IPS-NIHi11 (cell line): ENCODE results near the gene SSTR3.
"Not testable (repeated sequence)": the region's sequence is repeated elsewhere in the genome, so short reads cannot be mapped to it uniquely, and the experiment has no call there.

ENCODE experiments used
- DNase-seq: peaks from one replicate; pipeline ENCODE4 v3.0.0; 2012; ENCODE audit warnings: mixed read lengths, low spot score

Gene SSTR3

DNA sequence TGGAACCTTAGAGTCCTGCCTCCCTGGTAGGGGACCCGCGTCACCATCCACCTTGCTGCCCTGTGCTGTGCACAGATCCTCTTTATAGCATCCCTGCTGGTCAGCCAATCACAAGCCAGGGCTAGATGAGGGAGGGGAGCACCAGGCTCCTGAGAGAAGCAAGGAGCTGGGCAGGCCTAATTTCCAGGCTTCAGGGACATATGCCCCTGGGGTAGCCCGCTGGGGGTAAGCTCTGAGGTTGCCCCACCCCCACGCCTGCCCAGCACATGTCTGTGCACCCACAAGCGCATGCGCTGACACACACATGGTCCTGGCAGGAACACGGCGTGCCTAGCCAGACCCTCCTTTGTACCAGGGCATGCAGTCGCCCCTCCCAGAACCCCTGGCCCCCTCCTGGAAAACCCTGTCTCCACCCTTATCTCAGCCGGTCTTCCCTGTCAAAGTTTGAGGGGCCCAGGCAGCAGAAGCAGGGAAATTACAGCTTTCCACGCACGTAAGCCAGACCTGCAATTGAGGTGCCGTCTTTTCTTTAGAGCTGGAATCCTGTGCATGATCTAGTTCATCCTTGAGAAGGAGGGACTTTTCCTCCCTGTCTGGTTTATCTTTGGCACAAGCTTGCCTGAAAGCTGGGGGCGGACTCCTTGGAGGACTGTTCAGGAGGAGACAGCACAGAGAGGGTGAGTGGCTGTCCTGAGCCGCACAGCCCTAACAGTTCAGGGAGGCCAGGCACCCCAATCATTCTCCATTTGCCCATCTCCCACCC, 2.1 kb downstream of the SSTR3 start:
- DNase-seq = no peak

DNA sequence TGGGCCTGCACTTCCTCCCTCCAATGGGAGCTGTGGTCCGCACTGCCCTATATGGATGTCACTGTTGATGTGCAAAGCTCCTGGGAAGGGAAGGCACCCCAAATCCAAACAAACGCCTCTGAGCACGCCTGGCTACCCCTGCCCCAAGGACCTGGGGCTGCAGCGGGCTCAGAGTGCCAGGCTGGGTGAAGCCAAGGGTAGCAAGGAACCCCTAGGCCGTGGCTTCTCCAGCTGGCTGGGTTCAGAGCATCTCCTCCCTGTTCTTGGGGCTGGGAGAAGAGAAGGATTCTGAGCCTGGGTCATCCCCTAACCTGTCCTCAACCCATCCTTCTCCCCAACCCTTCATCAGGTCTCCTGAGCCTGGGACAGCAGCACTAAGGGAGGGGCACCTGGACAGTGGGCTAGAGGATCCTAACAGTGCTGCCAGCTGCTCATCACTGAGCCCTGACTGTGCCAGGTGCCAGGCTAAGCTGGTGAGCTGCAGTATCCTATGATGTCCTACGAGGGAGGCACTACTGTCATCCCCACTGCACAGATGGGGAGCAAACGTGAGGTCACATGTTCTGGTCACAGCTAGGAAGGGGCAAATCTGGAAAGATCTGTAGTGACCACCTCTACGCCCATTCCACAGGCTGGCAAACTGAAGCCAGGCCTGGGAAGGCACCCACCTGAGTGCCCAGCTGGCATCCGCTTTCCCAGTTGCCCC, 3.0 kb downstream of the SSTR3 start:
- DNase-seq = no peak

DNA sequence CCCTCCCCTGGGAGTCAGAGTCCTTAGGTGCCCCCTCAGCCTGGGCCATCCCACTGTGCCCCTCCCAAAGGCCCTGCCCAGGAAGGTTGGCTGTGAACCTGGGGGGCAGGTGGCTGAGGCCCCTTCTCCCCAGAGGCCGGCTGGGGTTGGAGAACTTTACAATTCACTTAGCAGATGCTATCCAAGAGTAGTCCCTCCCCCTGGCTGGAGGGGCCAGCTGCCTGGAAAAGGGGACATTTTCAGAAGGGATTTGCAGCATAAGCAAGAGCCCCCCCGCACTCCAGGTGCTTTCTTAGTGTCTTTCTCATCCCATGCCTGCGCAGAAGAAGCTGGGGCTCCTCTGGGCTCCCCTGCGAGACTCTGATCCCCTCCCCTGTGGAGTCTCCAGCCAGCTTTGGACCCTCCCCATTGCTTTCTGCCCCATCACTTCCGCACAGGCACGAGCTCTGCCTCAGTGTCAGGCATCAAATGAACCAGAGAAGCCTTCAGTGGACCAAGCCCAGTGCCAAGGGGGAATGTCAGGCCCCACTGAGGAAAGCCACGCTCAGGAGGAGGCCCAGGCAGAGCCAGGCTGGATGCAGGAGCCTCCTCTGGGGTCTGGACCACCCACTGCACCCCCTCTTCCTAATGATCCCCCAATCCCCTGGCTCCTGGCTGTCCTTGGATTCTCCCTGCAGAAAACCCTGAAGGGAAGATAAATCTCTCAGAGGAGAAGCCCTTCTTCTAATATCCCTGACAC, 3.7 kb downstream of the SSTR3 start:
- no peak for DNase-seq

DNA sequence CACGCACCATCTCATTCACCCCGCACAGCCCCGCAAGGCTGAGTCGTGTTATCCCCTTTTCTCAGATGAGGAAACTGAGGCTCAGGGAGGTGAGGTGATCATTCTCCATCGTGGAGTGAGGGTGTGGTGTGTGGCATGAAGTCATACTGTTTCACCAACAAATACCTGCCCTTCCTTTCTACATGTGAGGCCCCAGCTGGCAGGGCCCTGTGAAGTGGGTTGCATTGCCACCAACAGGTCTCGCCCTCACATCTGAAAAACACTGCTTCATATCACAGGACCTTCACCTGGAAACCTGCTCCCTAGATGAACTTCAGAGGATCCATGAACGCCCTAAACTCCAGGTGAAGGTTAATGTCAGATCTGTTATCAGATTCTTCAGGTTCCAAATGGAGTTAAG, 4.3 kb downstream of the SSTR3 start:
- DNase-seq = no peak

DNA sequence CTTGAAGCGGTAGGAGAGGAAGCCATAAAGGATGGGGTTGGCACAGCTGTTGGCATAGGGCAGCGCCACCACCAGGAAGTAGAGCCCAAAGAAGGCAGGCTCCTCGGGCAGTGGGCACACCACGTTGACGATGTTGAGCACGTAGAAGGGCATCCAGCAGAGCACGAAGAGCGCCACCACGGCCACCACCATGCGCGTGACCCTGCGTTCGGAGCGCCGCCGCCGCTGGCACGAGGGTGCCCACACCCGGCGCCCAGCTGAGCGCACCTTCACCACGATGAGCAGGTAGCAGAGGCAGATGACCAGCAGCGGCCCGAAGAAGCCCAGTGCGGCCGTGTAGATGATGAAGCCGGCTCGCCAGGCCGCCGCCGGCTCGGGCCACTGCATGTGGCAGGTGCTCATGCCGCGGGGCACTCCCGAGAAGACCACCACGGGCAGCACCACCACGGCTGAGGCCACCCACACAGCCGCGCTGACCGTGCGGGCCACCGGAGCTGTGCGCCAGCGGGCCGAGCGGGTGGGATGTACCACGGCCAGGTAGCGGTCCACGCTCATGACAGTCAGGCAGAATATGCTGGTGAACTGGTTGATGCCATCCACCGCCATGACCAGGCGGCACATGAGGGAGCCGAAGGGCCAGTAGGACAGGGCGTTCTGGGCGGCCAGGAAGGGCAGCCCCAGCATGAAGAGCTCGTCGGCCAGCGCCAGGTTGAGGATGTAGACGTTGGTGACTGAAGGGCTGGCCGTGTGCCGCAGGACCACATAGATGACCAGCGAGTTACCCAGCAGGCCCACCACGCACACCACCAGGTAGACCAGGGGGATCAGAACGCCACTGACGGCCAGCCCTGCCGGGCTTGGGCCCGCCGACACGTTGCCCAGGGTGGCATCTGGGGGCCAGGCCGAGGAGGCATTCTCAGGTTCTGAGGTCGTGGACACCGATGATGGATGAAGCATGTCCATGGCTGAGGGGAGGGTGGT, 5.1 kb downstream of the SSTR3 start:
- DNase-seq = no peak

DNA sequence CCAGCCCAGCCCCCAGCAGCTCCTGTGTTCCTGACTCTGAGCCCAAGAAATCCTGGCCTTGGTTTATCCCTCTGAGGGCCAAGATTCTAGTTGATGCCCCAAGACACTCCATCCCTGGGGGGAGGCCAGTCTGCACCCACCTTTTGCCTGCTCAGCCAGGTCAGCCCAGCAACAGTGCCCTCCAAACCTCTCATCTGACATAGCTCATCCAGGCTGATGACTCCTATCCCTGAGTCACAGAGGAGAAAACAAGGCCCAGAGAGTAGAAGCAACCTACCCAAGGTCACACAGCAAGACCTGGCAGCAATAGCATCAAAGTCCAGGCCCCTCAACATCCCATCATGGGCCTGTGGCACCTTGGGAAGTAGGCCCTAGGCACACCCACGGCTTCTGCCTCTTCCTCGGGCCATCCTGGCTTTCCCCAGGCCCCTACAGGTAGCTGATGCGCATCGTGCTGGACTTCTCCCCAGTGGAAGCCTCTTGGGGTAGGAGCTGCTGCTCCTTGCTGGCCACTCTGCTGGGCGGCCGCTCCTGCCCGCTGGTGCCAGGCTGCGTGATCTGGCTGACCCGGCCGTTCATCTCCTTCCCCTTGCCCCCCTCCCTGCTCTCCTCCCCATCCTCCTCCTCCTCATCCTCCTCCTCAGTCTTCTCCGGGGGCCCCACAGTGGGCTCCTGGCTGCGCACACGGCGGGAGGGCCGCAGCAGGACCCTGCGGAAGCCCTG, 6.0 kb downstream of the SSTR3 start:
- DNase-seq = no peak

DNA sequence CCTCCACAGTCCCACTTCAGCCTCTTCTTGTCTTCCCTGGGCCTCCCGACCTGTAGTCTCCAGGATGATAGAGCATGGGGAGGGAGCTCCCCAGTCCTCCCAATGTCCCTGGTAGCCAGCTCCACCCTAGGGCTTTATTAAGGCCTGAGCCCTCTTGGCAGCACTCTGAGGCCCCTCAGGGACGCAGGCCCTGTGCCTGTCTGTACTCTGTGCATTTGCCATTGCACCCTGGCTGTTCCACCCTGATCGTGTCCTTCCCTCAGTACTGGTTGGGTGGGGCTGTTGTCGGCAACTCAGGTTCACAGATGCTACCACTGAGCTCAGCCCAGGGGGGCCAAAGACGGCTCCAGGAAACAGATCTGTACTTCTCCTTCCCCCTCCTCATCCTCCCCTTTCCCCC, 7.2 kb downstream of the SSTR3 start:
- no peak for DNase-seq

DNA sequence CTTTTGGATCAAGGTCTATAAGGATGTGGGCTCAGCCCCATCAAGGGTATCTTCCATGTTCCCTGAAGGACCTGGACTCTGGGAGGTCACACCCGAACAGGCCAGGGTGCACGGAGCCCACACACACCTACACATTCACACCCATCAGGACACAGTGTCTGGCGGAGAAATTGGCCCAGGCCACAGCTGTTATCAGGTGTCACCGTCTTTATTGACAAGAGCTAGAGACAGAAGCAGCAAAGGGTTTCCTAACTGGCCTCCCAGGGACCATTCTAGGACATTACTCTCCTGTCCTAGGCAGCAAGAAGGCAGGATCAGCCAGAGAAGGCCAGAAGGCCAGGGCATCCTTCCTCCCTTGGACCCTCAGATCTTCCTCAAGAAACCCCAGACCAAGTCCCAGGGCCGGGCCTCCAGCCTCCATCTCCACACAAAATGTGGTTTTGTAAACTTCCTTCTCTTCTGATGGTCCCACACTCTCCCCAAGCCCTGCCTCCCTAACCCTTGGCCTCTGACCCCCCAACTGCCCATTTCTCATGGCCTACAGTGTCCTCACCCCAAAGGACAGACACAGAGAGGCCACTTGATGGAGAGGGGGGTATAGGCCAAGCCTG, 8.1 kb downstream of the SSTR3 start:
- DNase-seq = no peak

DNA sequence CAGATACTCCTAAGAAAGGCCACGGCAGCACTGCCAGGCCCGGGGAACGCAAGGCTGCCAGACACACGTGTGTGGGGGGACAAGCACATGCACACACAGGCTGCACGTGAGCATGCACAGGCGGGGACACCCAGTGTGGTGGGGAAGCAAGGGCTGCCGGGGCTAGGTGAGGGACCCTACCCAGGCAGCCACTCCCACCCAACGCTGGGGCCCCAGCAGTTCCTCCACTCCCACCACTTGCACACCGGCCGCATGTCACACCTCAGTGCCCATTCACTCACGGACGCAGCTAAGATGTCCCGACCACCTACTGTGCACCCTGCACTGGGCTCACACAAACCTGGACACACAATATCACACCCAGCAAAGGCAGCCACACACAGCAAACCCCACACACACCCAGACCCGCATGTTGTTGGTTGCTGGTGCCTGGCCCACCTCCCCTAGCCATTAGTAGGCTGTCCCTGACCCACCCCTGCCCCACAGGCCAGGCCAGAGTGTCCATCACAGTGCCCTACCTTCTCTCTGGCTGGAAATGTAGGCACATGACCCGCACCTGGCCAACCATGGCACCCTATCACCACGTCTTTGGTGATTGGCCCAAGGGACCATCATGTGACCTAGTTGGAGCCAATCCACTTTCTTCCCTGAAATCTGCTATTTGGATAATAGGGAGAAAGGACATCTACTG, 8.8 kb downstream of the SSTR3 start:
- DNase-seq = no peak

DNA sequence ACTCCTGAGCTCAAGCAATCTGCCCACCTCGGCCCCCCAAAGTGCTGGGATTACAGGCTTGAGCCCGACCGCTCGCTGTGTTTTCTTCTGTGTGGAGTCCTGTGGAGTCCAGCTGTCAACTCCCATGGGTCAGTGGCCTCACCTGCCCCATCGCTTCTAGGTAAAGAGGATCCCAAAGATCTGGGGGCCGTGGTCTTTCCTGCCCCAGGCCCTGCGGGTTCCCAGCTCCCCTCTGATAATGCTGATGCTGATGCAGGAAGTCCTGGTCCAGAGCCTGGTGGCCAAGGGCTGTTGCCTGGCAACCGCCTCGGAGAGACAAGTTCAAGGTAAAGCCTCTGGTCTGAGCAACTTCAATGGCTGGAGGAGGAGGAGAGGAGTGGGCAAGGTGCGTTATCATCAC, 9.6 kb downstream of the SSTR3 start:
- no peak for DNase-seq

DNA sequence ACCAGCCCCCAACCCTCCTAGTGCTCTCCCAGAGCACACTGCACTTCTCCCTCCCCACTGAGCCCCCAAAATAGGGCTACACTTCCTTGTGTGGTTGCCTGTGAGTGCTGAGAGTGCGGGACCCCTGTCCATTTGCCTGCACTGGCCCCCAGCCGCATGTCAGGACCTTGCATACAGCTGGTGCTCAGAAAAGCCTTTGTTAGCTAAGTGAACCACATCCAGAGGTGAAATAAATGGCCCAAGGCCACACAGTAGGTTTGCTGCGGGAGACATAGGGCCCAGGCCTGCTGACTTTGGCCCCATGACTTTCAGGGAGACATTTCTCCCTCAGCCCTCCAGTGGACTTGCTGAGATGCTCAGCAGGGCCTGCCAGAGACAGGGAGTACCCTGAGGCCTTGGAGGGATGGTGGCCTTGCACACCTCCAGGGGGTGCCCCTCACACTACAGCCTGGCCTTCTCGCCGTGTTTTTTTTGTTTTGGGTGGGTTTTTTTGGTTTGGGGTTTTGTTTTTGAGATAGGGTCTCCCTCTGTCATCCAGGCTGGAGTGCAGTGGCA, 10.2 kb downstream of the SSTR3 start:
- DNase-seq = no peak

DNA sequence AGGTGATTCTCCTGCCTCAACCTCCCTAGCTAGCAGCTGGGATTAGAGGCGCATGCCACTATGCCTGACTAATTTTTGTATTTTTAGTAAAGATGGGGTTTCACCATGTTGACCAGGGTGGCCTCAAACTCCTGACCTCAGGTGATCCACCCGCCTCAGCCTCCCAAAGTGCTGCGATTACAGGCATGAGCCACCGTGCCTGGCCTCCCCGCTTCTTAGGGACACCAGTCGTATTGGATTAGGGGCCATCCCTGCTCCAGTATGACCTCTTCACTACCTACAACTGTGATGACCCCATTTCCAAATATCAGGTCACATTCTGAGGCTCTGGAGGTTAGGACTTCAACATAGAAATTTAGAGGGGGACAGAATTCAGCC, 10.8 kb downstream of the SSTR3 start:
- DNase-seq = not testable (repeated sequence)

DNA sequence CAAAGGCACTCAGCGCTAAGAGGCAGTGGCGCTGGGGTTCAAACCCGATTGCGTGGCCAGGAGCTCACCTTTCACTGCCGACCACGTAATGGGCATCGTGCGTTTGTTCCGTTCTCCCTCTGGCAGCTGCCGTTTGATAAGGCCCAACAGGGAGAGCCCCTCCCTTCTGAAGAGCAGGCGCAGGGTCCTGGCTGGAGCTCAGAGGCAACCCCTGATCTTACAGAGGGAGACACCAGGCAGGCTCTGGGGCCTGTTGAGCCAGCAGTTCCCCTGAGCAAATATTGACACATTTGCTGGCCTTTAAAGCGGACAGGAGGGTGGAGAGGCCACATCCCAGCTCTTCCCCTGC, 12.5 kb downstream of the SSTR3 start:
- DNase-seq = no peak

DNA sequence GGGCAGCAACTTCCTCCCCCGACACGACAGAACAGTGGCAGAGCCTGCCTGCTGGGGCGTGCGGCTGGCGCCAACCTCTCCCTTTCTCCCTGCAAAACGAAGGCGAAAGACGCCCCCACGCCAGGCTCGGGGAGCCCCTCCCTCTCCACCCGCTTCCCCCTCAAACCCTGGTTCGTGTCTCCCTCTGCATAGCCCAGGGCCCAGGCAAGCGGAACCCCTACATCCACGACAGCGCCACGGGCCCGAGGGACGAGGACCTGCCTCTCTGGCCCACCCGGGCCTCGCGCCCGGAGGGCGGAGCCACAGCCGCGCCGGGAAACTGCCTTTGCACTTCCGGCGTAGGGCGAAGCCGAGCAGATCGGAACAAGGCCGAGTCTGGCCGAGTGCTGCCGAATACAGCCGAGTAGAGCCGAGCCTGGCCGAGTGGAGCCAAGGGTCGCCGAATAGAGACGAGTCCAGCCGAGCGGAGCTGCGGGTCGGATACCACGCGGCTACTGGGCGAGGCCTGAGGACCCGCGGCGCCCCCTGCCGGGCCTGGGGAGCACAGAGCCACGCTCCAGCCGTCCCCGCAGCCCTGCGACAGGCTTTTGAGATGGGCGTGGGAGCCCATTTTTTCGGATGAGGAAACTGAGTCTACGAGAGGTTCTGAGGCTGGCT, 13.0 kb downstream of the SSTR3 start:
- peak; percentile 99 for DNase-seq

DNA sequence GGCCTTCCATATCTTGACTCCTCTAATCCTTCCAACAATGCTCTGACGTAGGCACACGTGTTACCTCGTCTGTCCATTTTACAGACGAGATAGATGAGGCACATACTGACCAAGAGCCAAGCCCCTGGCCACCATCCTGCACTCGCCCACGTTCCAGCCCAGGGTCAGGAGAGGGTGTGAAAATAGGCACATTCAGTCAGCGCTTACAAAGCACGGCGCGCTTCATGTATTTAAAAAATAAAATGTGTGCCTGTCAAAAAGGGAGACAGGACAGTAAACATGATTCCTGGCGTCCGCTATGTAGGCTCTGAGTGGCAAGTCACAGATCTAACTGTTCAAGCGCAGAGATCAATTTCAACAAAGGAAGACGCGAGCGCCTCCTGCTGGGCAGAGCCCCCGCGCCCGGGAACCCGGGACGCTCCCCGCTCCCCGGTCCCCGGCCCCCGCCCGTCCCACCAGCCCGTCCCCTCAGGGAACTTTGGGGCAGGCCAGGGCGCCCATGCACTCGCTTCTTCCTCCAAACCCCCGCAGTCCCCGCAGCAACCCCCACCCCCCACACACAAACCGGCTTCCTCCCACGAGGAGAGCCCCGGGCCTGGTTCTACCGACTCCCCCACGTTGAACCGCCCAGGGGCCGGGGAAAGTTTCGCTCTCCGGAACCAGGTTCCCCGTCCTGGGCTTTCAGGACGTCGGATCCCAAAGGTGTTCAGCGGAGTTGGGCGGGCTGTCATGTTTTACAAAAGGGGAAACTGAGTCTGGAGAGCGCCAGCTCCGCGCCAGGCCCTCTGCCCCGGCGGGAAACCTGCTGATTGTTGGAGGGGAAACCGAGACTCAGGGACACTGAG, 13.8 kb downstream of the SSTR3 start:
- DNase-seq = peak; percentile 86

DNA sequence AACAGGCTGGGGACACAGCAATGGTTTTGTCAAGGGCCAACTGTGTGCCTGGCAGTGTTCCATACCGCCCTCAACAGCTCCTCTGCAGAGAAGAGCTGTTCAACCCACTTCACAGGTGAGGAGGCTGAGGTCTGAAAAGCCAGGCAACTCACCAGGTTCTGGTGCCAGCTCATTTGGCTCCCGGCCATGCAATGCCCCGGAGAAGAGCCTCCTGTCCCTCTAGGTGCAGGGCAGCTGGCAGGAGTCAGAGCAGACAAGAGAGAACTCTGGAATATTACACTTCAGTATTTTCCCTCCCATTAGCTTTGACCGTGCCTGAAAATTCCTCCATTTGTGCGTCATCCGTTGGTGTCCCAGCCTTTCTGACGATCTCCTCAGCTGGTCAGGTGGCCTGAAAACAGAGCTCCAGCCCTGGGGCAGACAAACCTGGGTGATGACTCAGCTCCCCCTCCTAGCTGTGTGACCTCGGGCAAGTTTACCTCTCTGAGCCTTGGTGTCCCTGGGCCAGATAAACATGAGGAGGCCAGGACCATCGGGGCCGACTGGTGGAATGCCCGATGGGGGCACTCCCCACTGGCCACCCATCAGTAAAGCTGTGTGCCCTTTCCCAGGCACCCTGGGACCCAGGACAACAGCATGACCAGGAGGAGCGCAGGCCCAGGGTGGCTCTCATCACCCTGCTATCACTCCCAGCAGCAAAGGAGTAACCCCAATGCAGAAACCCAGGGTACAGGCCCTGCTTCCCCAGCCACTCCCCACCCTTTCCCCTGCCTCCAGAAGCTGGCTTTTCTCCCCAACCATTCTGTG, 14.6 kb downstream of the SSTR3 start:
- no peak for DNase-seq
